Skeletal muscle cell (primary cell): ENCODE results near the gene ADPRH.
"Not testable (repeated sequence)": the region's sequence is repeated elsewhere in the genome, so short reads cannot be mapped to it uniquely, and the experiment has no call there.

ENCODE experiments used
- DNase-seq: peaks from one replicate; pipeline ENCODE4 v3.0.0-alpha.2; 2010; ENCODE audit warnings: low read depth
- H3K4me3 ChIP-seq: 2 replicates; pipeline ENCODE4 v1.5.1; 2011; ENCODE audit warnings: low read depth, mild to moderate bottlenecking, control low read depth, low read length, moderate library complexity

The ADPRH gene

GRCh38 chr3:119579366-119580066, at the start of gene ADPRH:
Gene ADPRH, plus strand, starts transcription at chr3:119579492. Its CDS starts 2,678 bp downstream, at chr3:119582170.
- no peak for DNase-seq
- H3K4me3 ChIP-seq, result peak within 1 kb of the TSS; percentile 62

GRCh38 chr3:119529883-119530282, 49.4 kb upstream of the ADPRH start:
- peak; percentile 13 for DNase-seq
- no peak overlapping the region for H3K4me3 ChIP-seq

- DNase-seq, result no peak
- H3K4me3 ChIP-seq, result no peak overlapping the region
Observed at GRCh38 chr3:119530456-119530855, 48.8 kb upstream of the ADPRH start.

DNA sequence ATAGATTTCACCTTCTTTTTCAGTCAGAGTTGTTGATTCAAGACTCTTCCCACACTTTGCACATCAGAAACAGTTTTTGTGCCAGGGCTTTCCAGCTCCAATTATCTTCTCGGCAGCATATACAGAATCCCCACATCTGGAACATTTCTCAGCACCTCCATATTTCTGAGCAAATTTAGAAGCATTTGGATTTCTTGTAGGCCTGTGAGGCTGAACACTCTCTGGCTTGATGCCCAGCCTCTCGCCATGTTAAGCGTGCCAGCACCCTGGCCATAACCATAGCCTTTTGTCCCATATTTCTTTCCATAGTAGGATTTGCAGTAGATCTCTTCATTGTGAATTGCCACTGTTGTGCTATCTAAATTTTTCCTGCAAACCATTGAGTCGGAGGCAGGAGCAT, 48.1 kb upstream of the ADPRH start:
- H3K4me3 ChIP-seq, result no peak overlapping the region
- no peak for DNase-seq

- H3K4me3 ChIP-seq, result no peak overlapping the region
- DNase-seq, result no peak
Observed at GRCh38 chr3:119534296-119534695, 45.0 kb upstream of the ADPRH start.

DNA sequence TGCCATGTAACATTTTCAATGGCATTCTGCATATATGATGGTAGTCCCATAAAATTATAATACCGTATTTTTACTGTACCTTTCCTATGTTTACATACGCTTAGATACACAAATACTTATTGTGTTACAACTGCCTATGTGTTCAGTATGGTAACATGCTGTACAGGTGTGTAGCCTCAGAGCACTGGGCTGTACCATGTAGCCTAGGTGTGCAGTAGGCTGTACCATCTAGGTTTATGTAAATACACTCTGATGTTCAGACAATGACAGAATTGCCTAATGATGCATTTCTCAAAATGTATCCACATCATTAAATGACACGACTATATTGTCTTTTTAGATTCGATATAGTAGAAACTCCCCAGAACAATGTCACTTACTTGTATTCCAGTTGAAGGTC, 42.5 kb upstream of the ADPRH start:
- H3K4me3 ChIP-seq, result no peak overlapping the region
- no peak for DNase-seq

- H3K4me3 ChIP-seq, result no peak overlapping the region
- DNase-seq, result no peak
Observed at GRCh38 chr3:119538772-119539171, 40.5 kb upstream of the ADPRH start.

- no peak overlapping the region for H3K4me3 ChIP-seq
- no peak for DNase-seq
Observed at GRCh38 chr3:119541547-119541946, 37.7 kb upstream of the ADPRH start.

- DNase-seq, result no peak
- H3K4me3 ChIP-seq, result no peak overlapping the region
Observed at GRCh38 chr3:119542168-119542767, 37.0 kb upstream of the ADPRH start.

DNA sequence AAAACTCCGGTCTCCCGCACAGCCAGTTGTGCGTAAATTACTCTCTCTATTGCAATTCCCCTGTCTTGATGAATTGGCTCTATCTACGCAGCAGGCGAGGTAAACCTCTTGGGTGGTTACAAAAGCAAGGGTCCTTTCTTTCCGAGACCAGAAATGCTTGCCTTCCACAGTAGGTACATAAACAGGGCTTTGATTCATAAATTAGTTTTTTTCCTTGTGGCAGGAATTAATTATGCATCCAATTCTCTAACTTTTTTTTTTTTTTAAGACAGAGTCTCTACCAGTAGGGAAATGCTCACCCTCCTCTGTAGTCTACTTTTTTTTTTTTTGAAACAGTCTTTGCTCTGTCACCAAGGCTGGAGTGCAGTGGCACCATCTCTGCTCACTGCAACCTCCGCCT, 36.1 kb upstream of the ADPRH start:
- DNase-seq, result no peak
- H3K4me3 ChIP-seq, result no peak overlapping the region

DNA sequence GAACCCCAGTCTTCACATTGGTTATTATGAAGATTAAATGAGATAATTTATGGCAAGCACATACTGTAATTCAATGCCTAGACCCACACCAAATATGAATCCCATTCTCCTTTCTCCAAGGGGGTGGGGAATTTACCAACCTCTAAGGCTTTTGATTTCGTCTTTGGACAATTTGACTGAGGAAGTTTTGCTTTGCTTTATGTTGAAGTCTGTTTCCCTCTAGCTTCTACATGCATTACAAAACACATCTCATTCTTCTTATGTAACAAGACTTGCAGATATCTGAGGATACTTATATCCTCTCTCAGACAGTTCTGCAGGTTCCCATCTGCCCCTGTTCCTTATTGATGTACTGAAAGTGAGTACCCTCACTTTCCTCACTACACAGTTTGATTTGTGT, 32.1 kb upstream of the ADPRH start:
- no peak overlapping the region for H3K4me3 ChIP-seq
- no peak for DNase-seq

DNA sequence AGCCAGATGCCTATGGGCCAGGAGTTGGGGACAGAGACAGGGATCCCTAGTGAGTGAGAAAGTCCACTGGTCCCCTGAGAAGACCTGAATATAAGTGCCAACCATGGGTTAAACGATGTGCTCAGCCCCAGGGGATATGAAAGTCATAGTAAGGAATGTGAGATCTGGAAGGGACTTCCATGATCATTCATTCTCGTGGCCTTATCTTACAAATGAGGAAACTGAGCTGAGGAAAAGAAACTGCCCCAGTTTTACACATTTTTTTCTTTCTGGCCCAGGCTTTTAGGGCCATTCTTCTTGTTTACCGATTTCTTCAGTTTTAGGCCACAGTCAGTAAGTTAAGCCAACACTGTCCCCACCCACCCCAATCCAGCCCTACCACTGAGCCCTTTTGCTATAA, 31.0 kb upstream of the ADPRH start:
- DNase-seq, result no peak
- no peak overlapping the region for H3K4me3 ChIP-seq

DNA sequence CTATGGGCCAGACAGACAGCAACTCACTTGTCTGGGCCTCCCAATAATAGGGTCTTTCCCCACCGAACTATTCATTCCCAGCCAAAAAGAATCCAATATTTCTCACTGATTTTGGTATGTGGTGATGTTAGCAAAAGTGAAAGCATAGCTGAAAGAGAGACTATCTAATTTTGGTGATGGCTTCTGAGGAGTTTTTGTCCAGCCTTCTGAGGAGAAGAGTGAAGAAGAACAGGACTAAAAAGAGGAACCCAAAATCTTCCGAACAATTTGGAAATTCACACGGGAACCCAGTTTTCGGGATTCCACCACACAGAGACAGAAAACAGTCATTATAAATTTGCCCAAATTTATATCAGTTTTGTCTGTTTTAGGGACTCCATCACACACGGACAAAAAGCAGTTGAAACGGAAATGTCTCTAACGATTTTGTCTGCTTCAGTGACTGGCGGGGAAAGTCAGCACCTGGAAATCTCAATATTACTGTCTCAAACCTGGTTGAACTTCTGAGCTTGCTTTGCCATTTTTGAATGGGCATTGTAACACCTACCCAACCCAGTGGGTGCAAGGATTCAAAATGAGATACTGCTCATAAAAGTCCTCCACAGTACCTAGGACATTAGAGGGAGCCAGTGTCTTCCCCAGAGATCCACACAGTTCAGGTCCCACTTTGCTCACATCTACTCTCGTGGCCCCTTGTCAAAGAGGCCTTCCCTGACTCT, 28.9 kb upstream of the ADPRH start:
- no peak for DNase-seq
- H3K4me3 ChIP-seq, result no peak overlapping the region

DNA sequence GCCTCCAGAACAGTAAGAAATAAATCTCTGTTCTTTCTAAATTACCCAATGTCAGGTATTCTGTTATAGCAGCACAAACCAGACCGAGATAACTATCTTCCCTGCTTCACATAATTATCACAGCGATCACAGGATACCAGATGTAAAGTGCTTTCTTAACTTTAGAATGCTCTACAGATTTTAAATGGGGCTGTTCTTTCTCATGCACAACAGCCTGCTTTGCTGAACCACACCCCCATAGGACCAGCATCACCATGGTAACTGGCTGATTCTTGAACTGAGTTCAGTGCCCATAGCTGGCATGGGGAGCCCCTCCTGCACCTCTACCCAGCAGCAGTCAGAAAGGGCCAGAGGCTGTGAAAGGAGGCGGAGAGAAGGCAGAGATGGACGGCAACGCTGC, 27.7 kb upstream of the ADPRH start:
- no peak for DNase-seq

GRCh38 chr3:119552928-119553327, 26.4 kb upstream of the ADPRH start:
- H3K4me3 ChIP-seq, DNase-seq: not testable (repeated sequence)

More for the DNA sequence above, 27.7 kb upstream of the ADPRH start:
- H3K4me3 ChIP-seq, result no peak overlapping the region

GRCh38 chr3:119553823-119554415, 25.4 kb upstream of the ADPRH start:
- no peak for DNase-seq
- no peak overlapping the region for H3K4me3 ChIP-seq

DNA sequence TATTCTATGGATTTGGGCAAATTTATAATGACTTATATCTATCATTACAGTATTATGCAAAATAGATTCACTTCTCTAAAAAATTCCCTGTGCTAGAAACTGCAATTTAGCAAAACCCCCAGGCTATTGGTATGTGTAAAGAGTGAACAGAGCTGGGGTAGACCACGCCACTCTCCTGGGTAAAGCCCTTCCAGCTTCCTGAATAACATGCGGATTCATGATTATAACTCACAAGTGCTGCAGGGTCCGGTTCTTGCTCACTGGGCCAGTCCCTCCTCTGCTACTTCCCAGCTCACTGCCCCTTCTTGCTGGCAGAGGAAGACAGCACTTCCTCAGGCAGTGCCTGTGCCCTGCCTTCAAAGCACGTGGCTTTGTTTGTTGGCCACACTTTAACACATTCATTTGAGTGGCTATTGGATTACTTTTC, 24.0 kb upstream of the ADPRH start:
- no peak for DNase-seq
- no peak overlapping the region for H3K4me3 ChIP-seq

- no peak overlapping the region for H3K4me3 ChIP-seq
- DNase-seq, result no peak
Observed at GRCh38 chr3:119555929-119556328, 23.4 kb upstream of the ADPRH start.

- H3K4me3 ChIP-seq, result no peak overlapping the region
- DNase-seq, result no peak
Observed at GRCh38 chr3:119557192-119557876, 22.0 kb upstream of the ADPRH start.

GRCh38 chr3:119557877-119558269, 21.4 kb upstream of the ADPRH start:
- no peak overlapping the region for H3K4me3 ChIP-seq

More at GRCh38 chr3:119557877-119558269, 21.4 kb upstream of the ADPRH start:
- no peak for DNase-seq
